ENCODE results near the gene ZACN.

The ZACN gene

GRCh38 chr17:76130473-76130872, 51.5 kb downstream of the ZACN start:
- no peak for DNase-seq (ENCODE audit: extremely low read depth in 1 of 2, low read depth in 1 of 2)

- DNase-seq (ENCODE audit: extremely low read depth in 1 of 2, low read depth in 1 of 2), result no peak
Measured at GRCh38 chr17:76131051-76131691, 52.2 kb downstream of the ZACN start.

GRCh38 chr17:76131692-76132573, 53.0 kb downstream of the ZACN start:
- DNase-seq (ENCODE audit: extremely low read depth in 1 of 2, low read depth in 1 of 2), result no peak
